ENCODE data around the gene DUSP23.

DUSP23 gene

GRCh38 chr1:159780583-159781582 is at the start of gene DUSP23:
Gene DUSP23, plus strand, starts transcription at chr1:159780962. Its CDS starts 139 bp downstream, at chr1:159781101.
- Histone ChIP-seq H3K4me3 (ENCODE audit: low read depth in 1 of 2, low read length in 2 of 2) (peak within 1 kb of the TSS; percentile 57 to 93), H3K27ac (ENCODE audit: low read length) (no peak within 1 kb of the TSS), H3K9me3 (ENCODE audit: control insufficient read depth in 1 of 2, low read length in 2 of 2) (no peaks in the 10 kb centered on the region), H3K36me3 (ENCODE audit: control insufficient read depth in 1 of 2, insufficient read depth in 2 of 2, low read length in 2 of 2) (no peaks in the 10 kb centered on the region), H3K27me3 (ENCODE audit: low read depth, low read length) (no peaks in the 10 kb centered on the region), H3K4me1 (ENCODE audit: control insufficient read depth in 1 of 2, insufficient read depth in 2 of 2, low read length in 2 of 2) (no peaks in the 10 kb centered on the region)

DNA sequence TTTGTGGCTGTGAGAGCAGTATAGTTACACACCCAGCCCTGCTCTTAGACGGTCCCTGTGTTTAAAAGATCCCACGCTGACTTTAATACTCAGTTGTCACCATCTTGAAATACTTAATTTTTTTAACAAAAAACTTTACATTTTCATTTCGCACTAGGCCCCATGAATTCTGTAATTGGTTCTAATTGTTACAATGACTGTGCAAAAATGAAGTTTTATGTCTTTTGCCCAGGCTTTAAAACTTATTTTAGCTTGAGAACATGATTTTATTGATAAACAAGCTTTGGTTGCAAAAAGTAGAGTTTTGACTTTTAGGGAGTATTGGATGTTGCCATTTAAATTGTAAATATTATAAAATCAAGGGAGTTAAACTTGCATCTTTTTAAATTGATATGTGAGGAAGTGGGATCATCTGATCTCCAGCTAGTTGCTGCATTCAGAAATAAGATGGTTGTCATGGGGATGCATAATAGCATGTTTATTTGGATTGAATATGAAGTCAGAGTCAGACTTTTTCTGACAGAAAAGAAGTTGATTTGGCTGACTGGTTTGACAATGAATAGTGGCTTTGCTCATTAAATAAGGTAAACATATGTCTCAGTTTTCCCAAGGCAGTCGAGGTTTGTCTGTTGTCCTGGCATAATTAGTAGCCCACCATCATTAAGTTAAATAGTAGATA is 43.4 kb upstream of the DUSP23 start:
- Histone ChIP-seq H3K4me3 (ENCODE audit: low read depth in 1 of 2, low read length in 2 of 2) (no peak overlapping the region), H3K27me3 (ENCODE audit: low read depth, low read length) (no peaks in the 10 kb centered on the region), H3K4me1 (ENCODE audit: control insufficient read depth in 1 of 2, insufficient read depth in 2 of 2, low read length in 2 of 2) (no peaks in the 10 kb centered on the region), H3K27ac (ENCODE audit: low read length) (no peak overlapping the region), H3K9me3 (ENCODE audit: control insufficient read depth in 1 of 2, low read length in 2 of 2) (no peaks in the 10 kb centered on the region), H3K36me3 (ENCODE audit: control insufficient read depth in 1 of 2, insufficient read depth in 2 of 2, low read length in 2 of 2) (no peaks in the 10 kb centered on the region)

GRCh38 chr1:159743651-159744410 is 36.9 kb upstream of the DUSP23 start:
- Histone ChIP-seq H3K9me3 (ENCODE audit: control insufficient read depth in 1 of 2, low read length in 2 of 2) (no peaks in the 10 kb centered on the region), H3K36me3 (ENCODE audit: control insufficient read depth in 1 of 2, insufficient read depth in 2 of 2, low read length in 2 of 2) (no peaks in the 10 kb centered on the region), H3K4me1 (ENCODE audit: control insufficient read depth in 1 of 2, insufficient read depth in 2 of 2, low read length in 2 of 2) (no peaks in the 10 kb centered on the region), H3K27ac (ENCODE audit: low read length) (no peak overlapping the region), H3K27me3 (ENCODE audit: low read depth, low read length) (no peaks in the 10 kb centered on the region), H3K4me3 (ENCODE audit: low read depth in 1 of 2, low read length in 2 of 2) (no peak overlapping the region)

DNA sequence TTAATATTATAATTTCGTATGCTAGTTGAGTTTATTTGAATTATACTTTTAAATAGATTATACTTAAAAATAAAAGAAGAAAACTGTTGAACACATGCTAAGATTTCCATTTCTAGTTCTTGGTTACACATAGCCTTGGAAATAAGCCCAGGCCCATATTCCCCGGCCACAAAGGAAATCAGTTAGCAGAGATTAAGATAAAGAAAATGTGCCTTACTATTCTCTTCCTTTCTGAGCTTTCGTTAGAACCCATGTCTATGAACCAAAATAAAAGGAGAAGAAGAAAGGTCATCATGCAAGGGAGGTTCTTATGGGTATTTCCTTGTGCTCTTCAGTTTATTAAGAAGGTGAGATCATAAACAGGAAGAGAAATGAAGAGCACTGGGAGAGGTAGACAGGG is 34.1 kb upstream of the DUSP23 start:
- Histone ChIP-seq H3K4me3 (ENCODE audit: low read depth in 1 of 2, low read length in 2 of 2) (no peak overlapping the region), H3K27me3 (ENCODE audit: low read depth, low read length) (no peaks in the 10 kb centered on the region), H3K27ac (ENCODE audit: low read length) (no peak overlapping the region), H3K9me3 (ENCODE audit: control insufficient read depth in 1 of 2, low read length in 2 of 2) (no peaks in the 10 kb centered on the region), H3K36me3 (ENCODE audit: control insufficient read depth in 1 of 2, insufficient read depth in 2 of 2, low read length in 2 of 2) (no peaks in the 10 kb centered on the region), H3K4me1 (ENCODE audit: control insufficient read depth in 1 of 2, insufficient read depth in 2 of 2, low read length in 2 of 2) (no peaks in the 10 kb centered on the region)

DNA sequence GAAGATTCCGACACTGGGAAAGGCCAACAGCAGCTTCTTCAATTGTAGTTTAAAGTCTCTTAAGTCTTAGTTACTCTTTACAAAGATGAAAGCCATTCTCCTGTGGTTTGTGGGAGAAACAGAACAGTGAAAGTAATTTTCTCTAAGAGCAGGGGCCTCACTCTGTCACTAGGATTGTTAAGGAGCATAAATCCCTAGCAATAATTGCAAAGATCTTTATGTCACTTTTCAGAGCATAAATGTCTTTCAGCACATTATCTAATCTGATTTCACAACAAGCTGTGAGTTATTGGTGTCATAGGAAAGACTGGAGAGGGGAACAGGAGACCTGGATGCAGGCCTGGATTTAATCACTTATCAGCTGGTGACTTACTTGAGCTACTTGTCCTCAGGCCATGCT is 32.4 kb upstream of the DUSP23 start:
- Histone ChIP-seq H3K4me3 (ENCODE audit: low read depth in 1 of 2, low read length in 2 of 2) (no peak overlapping the region), H3K36me3 (ENCODE audit: control insufficient read depth in 1 of 2, insufficient read depth in 2 of 2, low read length in 2 of 2) (no peaks in the 10 kb centered on the region), H3K9me3 (ENCODE audit: control insufficient read depth in 1 of 2, low read length in 2 of 2) (no peaks in the 10 kb centered on the region), H3K4me1 (ENCODE audit: control insufficient read depth in 1 of 2, insufficient read depth in 2 of 2, low read length in 2 of 2) (no peaks in the 10 kb centered on the region), H3K27me3 (ENCODE audit: low read depth, low read length) (no peaks in the 10 kb centered on the region), H3K27ac (ENCODE audit: low read length) (no peak overlapping the region)

DNA sequence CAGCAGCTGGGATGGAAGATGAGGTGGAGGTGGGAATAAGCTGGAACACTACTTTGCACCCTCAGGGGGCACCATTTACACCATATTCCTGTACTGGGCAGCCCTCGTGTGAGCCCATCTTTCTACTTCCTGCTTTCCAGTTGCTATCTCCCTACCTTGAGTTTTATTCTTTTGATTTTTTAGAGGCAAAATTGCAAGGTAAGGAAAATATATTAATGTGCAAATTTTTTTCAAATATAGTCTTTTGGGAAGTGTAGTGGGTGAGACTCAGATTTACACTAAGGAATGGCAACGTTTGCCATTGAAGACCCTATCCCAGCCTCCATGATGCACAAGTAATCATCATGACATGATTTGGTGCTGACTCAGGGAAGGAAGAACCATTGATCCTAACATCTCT is 31.1 kb upstream of the DUSP23 start:
- no peaks in the 10 kb centered on the region for H3K27me3 ChIP-seq (ENCODE audit: low read depth, low read length)
- no peaks in the 10 kb centered on the region for H3K36me3 ChIP-seq (ENCODE audit: control insufficient read depth in 1 of 2, insufficient read depth in 2 of 2, low read length in 2 of 2)
- H3K9me3 ChIP-seq (ENCODE audit: control insufficient read depth in 1 of 2, low read length in 2 of 2) = no peaks in the 10 kb centered on the region
- H3K4me3 ChIP-seq (ENCODE audit: low read depth in 1 of 2, low read length in 2 of 2) = no peak overlapping the region
- H3K27ac ChIP-seq (ENCODE audit: low read length) = no peak overlapping the region
- no peaks in the 10 kb centered on the region for H3K4me1 ChIP-seq (ENCODE audit: control insufficient read depth in 1 of 2, insufficient read depth in 2 of 2, low read length in 2 of 2)

- Histone ChIP-seq H3K4me1 (ENCODE audit: control insufficient read depth in 1 of 2, insufficient read depth in 2 of 2, low read length in 2 of 2) (no peaks in the 10 kb centered on the region), H3K27me3 (ENCODE audit: low read depth, low read length) (no peaks in the 10 kb centered on the region), H3K27ac (ENCODE audit: low read length) (no peak overlapping the region), H3K36me3 (ENCODE audit: control insufficient read depth in 1 of 2, insufficient read depth in 2 of 2, low read length in 2 of 2) (no peaks in the 10 kb centered on the region), H3K9me3 (ENCODE audit: control insufficient read depth in 1 of 2, low read length in 2 of 2) (no peaks in the 10 kb centered on the region), H3K4me3 (ENCODE audit: low read depth in 1 of 2, low read length in 2 of 2) (no peak overlapping the region)
Measured at GRCh38 chr1:159750621-159751020, 30.1 kb upstream of the DUSP23 start.

- H3K27ac ChIP-seq (ENCODE audit: low read length) = no peak overlapping the region
- H3K4me1 ChIP-seq (ENCODE audit: control insufficient read depth in 1 of 2, insufficient read depth in 2 of 2, low read length in 2 of 2) = no peaks in the 10 kb centered on the region
- no peaks in the 10 kb centered on the region for H3K36me3 ChIP-seq (ENCODE audit: control insufficient read depth in 1 of 2, insufficient read depth in 2 of 2, low read length in 2 of 2)
- H3K27me3 ChIP-seq (ENCODE audit: low read depth, low read length) = no peaks in the 10 kb centered on the region
- no peaks in the 10 kb centered on the region for H3K9me3 ChIP-seq (ENCODE audit: control insufficient read depth in 1 of 2, low read length in 2 of 2)
- H3K4me3 ChIP-seq (ENCODE audit: low read depth in 1 of 2, low read length in 2 of 2) = no peak overlapping the region
Measured at GRCh38 chr1:159751031-159751430, 29.7 kb upstream of the DUSP23 start.

GRCh38 chr1:159752135-159752580 is 28.6 kb upstream of the DUSP23 start:
- Histone ChIP-seq H3K27ac (ENCODE audit: low read length) (no peak overlapping the region), H3K4me3 (ENCODE audit: low read depth in 1 of 2, low read length in 2 of 2) (no peak overlapping the region), H3K4me1 (ENCODE audit: control insufficient read depth in 1 of 2, insufficient read depth in 2 of 2, low read length in 2 of 2) (no peaks in the 10 kb centered on the region), H3K9me3 (ENCODE audit: control insufficient read depth in 1 of 2, low read length in 2 of 2) (no peaks in the 10 kb centered on the region), H3K27me3 (ENCODE audit: low read depth, low read length) (no peaks in the 10 kb centered on the region), H3K36me3 (ENCODE audit: control insufficient read depth in 1 of 2, insufficient read depth in 2 of 2, low read length in 2 of 2) (no peaks in the 10 kb centered on the region)

DNA sequence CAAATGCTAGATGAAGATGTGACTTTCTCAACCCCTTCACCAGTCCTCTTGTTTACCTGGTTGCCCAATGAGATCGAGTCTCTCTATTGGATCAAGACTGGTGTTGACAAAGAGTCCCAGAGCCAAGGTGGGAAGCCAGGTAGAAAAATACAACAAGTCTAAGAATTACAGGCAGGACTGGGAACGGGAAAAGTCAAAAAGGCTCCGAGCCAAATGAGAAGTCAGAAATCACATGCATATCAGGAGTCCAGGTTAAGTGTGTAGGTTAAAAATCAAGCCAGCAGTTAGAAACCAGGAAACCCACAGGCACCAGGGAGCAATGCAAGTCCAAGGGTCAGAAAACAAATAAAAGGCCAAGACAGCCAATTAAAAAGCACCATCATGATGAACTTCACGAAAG is 27.4 kb upstream of the DUSP23 start:
- Histone ChIP-seq H3K4me3 (ENCODE audit: low read depth in 1 of 2, low read length in 2 of 2) (no peak overlapping the region), H3K36me3 (ENCODE audit: control insufficient read depth in 1 of 2, insufficient read depth in 2 of 2, low read length in 2 of 2) (no peaks in the 10 kb centered on the region), H3K4me1 (ENCODE audit: control insufficient read depth in 1 of 2, insufficient read depth in 2 of 2, low read length in 2 of 2) (no peaks in the 10 kb centered on the region), H3K9me3 (ENCODE audit: control insufficient read depth in 1 of 2, low read length in 2 of 2) (no peaks in the 10 kb centered on the region), H3K27me3 (ENCODE audit: low read depth, low read length) (no peaks in the 10 kb centered on the region), H3K27ac (ENCODE audit: low read length) (peak overlapping the region; percentile 14)

DNA sequence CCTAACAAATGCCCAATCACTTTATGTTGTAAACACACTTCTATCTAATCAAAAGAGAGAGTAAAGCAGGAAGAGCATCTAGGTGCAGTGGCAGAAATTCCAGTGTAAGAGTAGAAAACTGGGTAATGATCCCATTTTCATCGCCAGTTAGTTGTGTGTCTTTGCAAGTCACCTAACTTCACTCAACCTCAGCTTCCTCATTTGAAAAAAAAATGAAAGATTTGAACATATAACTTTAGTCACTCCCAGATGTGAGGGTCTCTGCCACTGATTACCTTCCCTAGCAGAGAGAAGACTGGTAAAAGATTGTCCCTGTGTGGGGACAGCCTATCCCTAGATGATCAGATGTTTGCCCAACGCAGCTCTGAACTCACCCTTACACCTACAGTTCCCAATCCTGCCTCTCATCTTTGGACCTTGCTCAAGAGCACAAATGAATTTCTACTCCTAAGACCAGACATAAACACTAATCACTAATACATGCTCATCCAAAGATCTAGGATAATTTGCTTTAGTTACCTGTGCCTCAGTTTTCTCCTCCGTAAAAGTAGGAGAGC is 25.2 kb upstream of the DUSP23 start:
- no peak overlapping the region for H3K4me3 ChIP-seq (ENCODE audit: low read depth in 1 of 2, low read length in 2 of 2)

More for the DNA sequence above, 25.2 kb upstream of the DUSP23 start:
- Histone ChIP-seq H3K9me3 (ENCODE audit: control insufficient read depth in 1 of 2, low read length in 2 of 2) (no peaks in the 10 kb centered on the region), H3K36me3 (ENCODE audit: control insufficient read depth in 1 of 2, insufficient read depth in 2 of 2, low read length in 2 of 2) (no peaks in the 10 kb centered on the region), H3K4me1 (ENCODE audit: control insufficient read depth in 1 of 2, insufficient read depth in 2 of 2, low read length in 2 of 2) (no peaks in the 10 kb centered on the region), H3K27ac (ENCODE audit: low read length) (no peak overlapping the region), H3K27me3 (ENCODE audit: low read depth, low read length) (no peaks in the 10 kb centered on the region)

Data from muscle layer of duodenum (tissue), 2 donors.